Measurements from ENCODE around the gene AGBL4.
"Not testable (repeated sequence)": the region's sequence is repeated elsewhere in the genome, so short reads cannot be mapped to it uniquely, and the experiment has no call there.

AGBL4 gene

DNA sequence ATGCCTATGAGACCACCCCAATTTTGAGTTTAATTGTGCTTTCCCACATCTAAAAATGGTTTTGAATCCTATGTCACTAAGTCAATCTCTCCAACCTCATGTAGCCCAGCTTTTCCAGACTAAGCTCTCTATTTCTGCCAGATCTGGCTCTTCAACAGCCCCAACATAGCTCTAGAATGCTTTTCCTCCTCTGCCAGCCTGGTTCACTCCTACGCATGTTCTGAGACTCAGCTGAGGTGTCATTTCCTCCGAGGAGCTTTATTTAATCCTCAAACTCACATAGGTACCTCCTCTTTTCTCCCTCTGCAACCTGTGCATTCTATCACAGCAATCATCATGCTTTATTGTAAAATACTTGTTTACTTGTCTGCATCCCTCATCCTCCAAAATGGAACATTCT lies 729.2 kb downstream of the AGBL4 start:
- DNase-seq, result no peak

DNA sequence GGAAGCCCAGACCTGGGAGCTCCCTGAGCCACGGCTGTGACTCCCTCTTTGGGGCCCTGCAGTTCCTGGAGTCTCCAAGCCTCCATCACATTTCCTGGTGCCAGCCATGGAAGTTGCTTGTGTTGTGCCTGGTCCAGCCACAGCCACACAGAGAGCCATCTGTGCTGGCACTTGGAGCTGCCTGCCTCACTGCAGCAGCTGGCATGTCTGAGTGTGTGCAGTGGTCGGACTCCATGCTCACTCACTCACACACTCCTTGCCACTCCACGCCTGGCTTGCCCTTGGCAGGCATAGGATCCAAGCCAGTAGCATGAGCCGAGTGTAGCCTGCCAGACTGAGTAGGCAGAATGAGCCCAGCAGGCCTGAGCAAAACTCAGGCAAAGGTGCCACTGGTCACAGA lies 730.7 kb downstream of the AGBL4 start:
- DNase-seq, result no peak

DNA sequence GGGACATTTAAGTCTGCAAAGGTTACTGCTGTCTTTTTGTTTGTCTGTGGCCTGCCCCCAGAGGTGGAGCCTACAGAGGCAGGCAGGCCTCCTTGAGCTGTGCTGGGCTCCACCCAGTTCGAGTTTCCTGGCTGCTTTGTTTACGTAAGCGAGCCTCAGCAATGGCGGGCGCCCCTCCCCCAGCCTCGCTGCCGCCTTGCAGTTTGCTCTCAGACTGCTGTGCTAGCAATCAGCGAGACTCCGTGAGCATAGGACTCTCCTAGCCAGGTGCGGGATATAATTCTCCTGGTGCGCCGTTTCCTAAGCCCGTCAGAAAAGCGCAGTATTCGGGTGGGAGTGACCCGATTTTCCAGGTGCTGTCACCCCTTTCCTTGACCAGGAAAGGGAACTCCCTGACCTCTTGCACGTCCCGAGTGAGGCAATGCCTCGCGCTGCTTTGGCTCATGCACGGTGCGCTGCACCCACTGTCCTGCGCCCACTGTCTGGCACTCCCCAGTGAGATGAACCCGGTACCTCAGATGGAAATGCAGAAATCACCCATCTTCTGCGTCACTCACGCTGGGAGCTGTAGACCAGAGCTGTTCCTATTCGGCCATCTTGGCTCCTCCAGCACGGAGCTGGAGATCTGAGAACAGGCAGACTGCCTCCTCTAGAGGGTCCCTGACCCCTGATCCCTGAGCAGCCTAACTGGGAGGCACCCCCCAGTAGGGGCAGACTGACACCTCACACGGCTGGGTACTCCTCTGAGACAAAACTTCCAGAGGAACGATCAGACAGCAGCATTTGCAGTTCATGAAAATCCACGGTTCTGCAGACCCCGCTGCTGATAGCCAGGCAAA lies 766.3 kb downstream of the AGBL4 start:
- DNase-seq, result not testable (repeated sequence)

DNA sequence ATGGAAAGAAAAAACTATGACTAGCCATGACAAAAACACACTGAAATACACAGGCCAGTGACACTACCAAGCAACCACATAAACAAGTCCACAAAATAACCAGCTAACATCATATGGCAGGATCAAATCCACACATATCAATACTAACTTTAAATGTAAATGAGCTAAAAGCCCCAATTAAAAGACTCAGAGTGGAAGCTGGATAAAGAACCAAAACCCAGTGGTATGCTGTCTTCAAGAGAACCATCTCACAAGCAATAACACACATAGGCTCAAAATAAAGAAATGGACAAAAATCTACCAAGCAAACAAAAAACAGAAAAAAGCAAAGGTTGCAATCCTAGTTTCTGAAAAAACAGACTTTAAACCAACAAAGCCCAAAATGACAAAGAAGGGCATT lies 770.8 kb downstream of the AGBL4 start:
- DNase-seq, result no peak

DNA sequence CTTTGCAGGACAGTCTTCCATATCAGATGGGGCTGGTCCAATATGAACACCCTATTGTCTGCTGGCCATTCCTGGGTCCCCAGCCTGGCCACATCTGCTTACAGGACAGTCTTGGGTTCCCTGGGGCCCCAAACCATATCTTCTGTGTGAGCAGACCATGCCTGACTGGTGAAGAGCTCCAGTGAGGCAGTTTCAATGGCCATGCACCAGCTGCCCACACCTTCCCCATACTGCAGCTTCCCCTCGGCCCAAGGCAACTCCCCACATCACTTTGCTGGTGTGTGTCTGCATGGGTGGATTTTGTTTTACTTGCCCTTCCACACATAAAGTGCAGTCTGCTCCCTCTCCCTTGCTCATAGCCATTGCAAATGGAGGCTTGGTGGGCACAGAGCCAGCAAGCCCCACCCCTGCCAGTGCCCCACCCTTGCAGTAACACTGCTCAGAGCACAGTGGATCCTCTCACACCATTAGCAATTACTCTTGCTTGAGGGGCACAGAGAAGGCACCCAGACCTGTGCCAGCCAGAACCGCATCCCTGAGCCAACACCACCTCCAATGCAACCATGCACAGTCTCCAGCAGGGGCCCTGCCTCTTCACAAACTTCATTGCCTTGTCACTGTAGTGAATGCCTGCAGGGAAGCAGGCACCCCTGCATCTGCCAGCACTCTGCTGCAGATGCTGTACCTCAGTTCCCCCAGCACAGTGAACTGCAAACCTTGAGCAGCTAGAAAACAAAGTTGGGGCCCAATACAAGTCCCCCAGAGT lies 772.6 kb downstream of the AGBL4 start:
- no peak for DNase-seq

DNA sequence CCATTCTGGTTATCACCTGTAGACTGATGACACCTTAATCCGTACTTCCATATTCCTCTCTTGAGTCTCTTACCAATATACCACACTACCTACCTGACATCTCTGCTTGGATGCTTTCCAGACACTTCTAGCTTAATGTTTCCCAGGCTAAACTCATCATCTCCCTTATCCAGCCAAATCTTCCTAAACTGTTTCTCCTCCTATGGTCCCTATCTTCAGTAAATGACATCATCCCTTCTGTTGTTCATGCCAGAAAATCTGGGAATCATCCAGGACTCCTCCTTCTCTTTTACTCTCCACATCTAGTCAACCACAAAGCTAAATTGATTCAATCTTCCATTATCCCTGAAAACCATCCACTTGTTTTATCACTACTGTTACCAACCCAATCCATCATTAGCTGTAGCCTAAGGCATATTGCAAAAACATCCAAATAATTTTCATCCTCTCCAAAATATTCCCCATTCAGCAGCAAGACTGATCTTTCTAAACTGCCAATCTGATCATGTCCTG lies 783.0 kb downstream of the AGBL4 start:
- no peak for DNase-seq

DNA sequence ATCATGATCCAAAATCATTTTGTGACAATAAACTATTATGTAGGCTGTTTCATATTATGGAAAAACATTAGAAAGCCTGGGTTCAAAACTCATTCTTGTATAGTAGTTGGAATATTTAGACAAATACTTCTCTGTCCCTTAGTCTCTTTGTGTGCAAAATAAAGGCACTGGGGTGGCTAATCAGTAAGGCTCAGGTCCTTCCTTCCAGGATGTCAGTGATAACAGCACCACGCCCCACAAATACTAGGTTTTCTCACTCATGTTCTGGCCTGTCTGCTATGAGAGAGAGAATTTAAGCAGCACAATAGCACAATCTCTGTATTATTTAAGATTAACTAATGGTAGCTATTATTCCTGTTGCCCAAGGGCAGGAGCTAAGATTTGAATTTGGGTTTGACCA lies 788.8 kb downstream of the AGBL4 start:
- DNase-seq, result no peak

DNA sequence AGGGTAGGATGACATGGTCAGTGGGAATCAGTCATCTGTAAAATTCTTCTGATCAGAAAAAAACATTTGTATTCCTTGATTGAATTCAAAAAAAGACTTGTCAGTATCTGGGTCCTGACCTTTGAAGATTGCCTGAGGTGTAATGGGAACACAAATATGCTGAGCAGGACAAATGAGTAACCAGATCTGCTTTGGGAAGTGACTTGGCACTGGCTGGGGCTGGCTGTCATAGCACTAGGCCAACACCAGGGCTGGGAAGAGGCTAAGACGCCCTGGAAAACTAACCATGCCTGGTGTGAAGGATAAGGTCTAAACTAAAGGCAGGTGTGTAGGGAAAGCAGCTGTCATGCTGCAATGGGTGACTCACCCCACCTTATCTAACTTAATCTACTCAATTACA lies 794.2 kb downstream of the AGBL4 start:
- no peak for DNase-seq

DNA sequence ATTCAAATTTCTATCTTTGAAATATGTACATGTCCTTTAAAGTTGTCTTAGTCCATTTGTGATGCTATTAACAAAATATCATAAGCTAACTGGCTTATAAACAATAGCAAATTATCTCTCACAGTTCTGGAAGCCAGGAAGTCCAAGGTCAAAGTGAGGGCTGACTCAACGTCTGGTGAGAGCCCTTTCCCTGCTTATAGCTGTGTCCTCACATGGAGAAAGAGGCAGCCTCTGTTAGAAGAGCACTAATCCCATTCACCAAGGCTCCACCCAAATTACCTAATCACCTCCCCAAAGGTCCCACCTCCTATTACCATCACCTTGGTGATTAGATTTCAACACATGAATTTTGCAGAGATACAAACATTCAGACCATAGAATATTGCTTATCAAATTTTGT lies 797.0 kb downstream of the AGBL4 start:
- no peak for DNase-seq

DNA sequence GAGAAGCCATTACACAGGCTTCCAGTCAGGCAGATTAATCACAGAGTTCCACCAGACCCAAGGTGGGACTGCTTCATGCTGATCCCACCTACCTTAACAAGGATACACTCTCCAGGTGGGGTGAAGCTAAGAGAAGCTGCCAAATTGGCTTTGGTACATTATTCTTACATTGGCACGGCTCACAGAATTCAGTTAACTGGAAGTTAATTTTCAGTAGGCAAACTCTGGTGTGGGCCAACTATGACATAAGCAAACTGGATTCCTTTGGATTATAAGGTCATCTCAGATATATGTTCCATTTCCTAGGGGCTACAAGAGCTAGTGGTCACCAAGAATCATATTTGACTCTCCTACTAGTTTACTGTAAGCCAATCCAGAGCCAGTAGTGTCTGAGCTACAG lies 798.3 kb downstream of the AGBL4 start:
- DNase-seq, result no peak

DNA sequence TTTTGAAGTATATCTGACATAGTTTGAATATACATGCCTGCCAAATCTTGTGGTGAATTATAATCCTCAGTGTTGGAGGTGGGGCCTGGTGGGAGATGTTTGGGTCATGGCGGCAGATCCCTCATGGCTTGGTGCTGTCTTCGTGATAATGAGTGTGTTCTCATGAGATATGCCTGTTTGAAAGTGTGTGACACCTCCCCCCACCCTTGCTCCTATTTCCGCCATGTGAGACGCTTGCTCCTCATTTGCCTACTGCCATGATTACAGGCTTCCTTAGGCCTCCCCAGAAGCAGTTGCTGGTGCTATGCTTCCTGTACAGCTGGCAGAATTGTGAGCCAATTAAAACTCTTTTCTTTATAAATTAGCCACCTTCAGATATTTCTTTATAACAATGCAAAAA lies 810.5 kb downstream of the AGBL4 start:
- DNase-seq, result no peak

DNA sequence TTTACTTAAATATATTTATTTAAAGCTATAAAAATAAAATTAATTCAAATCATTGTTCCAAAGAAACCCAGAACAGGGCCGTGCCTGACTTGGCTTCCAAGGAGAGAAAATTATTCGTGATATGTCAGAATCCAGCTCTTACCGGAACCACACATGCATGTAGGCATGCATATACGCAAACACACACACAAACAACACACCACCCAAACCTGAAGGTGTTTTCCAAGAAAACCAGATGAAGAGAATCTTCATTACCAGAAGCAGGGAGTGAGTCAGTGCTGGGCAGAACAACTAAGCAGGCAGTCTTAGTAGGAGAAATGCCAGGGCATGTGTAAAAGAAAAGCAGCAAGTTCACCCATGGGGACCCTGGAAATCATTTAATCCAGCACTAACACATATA lies 815.0 kb downstream of the AGBL4 start:
- DNase-seq, result no peak

DNA sequence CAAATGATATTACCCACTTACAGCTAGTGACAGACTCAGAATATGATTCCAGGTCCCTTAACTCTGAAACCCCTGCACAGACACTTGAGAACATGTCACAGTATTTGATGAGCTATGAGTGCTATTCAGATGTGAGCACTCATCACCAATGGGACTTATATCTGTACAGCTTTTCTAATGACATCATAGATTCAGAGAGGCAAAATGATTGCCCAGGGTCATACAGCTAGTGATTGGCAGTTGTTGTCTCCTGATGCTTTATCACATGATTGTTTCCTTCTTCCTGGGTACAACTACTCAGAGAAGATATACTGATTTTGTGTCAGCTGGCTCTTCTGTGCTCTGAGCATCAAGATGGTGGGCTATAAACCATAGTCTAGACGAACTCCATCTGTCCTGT lies 819.0 kb downstream of the AGBL4 start:
- no peak for DNase-seq

DNA sequence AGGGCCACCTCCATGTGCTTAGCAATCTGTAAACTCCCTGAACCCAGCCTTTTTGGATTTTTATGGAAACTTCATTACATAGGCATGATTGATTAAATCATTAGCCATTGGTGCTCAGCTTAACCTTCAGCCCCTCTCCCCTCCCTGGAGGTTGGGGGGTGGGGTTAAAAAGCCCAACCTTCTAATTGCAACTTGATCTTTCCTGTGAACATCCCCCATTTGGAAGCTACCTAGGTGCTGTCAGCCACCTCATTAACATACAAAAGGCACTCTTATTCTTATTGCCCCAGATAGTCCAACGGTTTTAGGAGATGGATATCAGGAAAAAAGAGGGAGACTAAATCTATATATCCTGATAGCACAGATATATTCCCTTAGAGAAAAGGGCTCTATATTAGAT lies 823.0 kb downstream of the AGBL4 start:
- DNase-seq, result no peak

DNA sequence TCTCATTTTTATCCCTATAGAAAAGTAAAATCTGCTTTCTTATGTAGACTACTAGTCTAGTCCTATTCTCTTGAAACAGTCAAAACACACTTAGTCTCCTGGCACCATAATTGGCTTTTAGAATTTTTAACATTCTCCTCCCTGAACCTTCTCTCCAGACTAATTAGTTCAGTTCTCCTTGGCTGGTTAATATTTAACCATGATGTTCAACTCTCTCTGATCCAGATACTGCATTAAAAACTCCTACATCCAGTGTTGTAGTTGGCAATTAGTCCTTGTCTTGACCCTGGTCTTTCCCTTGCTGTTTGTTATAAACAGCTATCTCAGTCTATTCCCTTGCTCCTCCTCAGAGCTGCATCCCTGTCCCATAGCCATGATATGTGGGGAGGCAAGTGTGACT lies 824.2 kb downstream of the AGBL4 start:
- no peak for DNase-seq

DNA sequence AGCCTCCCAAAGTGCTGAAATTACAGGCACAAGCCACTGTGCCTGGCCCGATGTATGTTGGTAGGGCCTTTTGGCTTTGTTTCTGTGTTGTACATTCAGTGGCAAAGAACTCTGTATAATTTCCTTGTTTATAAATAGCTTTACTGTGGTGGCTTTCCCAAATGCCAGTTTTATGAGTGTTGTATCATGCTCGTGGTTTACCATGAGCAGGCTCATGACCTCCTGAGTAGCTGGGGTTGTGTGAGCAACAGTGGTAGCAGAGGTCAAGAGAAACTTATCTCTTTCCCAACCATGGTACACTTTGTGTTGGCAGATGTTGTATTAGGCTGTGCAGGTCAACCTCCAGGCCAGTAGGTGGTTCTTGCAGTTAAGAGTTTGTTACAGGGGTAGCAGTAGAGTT lies 826.7 kb downstream of the AGBL4 start:
- DNase-seq, result no peak

DNA sequence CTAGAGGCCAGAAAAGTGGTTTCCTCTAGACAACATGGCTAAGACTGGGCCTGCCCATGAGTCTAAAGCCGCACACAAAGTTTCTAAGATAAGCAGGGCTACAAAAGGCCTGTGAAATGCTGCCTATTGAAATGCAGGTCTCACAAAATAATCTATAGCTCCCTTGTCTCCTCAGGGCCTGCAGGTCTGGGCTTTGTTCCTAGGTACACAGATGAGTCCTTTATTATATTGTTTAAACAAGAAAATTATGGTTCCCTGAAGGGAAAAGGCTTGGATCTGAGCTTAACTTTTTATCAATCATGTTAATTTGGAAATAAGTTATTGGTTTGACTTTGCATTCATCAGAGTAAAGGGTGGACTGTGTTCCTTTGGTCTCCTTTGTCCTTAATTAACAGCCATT lies 833.6 kb downstream of the AGBL4 start:
- DNase-seq, result no peak

DNA sequence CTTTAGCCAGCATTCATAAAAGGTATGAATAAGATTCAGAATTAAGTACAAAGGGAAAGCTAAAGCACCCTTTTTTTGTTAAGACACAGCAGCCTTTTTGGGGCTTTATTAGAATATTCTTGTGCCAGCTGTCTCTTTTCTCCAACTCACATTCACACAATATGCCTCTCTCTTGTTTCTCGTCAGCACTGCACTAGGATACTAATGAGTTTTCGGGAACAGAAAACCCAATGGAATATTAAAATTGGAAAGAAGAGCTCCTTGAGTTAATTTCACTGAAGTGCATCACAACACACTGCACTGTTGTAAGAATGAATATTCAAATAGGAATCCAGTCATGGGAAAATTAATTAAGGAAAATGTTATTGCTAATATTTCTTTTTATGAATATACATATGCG lies 836.7 kb downstream of the AGBL4 start:
- DNase-seq, result no peak

DNA sequence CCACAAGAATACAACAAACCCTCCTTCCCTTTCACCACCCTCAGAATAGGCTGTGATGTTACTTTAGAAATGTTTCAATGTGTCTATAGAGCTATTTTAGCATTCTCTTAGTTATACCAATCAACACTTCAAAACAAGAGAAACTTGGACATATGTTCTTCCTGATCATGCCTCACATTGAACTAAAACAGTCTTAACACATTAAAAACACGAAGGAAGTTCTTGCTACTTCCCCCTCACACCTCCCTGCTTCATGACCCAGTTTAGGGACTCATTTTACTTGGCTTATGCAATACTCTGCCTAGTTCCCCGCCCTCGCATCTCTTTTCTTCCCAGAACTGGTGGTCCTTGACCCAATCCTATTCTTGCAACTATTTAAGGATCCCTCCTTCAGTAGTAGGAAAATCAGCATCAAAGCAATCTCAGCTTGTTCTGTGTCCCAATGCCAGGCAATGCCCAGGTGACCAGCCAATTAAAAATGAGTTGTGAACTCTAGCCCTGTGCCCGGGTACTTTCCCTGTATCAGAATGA lies 838.2 kb downstream of the AGBL4 start:
- DNase-seq, result no peak

DNA sequence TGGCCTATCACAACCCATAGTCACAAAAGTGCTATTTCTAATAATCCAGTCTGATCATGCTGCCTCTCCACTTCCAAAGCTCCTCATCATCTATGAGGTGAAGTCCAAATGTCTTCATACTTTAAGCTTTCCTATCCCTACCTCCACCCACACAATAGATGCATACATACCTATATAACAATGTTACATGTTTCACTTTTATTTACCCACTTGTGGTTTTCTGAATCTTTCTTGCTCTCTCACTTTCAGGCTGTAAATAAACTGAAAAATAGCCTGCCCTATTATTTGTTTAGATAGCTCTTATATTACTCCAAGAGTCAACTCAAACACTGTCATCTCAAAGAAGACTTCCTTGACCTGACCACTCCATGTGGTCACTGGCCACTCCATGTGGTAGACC lies 840.3 kb downstream of the AGBL4 start:
- no peak for DNase-seq

DNA sequence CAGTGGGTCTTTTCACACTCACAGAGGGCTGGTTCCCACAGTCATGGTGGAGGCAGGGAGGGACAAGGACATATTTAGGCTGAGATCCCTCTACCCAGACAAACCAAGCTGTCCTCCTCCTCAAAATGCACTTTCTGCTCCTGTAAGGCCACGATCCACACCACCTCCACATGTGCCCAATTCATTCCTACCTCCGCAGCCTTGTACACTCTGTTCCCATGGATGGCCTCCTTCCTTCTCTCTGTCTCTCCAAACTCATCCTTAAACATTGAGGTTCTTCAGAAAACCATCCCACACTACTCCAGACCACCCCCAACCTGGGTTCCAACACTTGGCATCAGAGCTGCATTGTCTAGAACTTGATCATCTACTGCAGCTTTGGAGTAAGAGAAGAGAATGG lies 842.7 kb downstream of the AGBL4 start:
- no peak for DNase-seq

DNA sequence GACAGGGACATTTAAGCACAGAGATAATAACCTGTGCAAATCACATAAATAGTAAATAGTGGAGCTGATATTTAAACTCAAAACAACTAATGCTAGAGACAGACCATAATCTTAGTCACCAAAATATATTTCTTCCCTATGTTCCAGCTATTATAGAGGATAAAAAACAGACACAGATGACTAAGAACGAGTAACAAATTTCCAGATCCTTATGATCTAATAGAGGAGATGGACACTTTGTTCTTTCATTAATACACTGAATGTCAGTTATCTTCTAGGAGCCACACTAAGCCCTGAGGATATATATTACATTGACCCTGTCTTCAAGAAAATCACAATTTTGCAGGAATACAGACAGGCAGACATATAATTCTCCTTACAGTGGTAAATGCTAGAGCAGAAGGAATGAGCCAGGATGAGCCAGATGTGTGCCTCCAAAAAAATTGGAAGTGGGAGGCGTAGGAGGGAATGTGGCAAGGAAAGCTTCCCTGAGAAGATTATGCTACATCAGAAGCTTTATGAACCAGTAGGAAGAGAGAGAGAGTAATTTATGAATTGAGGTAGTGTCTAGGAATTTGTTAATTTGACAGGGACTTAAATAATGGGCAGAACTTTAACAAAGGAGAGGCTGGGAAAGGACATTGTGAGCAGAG lies 851.7 kb downstream of the AGBL4 start:
- DNase-seq, result no peak

DNA sequence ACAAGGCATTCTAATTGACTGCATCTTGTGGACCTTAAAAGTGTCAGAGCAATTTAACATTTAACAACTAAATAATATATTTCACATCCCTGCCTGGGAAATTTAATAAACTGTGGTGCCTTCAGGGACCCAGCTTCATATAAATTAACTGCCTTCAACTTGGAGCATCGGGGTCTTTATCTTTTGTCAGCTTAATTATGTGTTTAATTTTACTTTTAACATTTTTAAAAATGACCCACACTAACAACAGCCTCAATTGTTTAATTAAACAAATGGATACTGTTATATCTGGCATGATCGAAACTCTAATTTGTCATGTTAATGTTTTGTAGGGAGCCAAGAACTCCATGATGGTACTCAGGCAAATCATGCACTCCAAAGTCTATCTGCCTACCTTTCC lies 857.7 kb downstream of the AGBL4 start:
- no peak for DNase-seq

DNA sequence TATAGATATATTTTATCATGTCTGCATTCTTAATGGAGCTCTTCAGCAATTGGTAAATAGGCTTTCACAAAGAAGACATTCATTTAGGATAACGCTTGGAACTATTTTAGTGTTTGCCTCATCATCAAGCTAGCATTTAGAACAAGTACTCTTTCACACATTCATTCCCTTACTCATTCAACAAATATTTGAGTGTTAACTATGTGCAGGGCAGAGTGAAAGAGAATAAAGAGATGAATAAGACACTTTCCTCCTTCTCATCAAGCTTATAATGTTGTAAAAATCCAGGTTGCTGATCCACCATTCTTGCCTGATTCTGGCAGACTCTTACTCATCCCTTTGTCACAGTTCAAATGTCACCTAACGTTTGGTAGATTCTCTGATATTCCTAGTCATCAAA lies 860.7 kb downstream of the AGBL4 start:
- DNase-seq, result no peak

All from NK-92 treated with Interleukin-12 subunit alpha and Interleukin-12 subunit beta, amount 100 ng/mL, for 24 hours (cell line).